CD8-positive, alpha-beta memory T cell (primary cell): ENCODE data around the gene GRK3. TPM values are rescaled to one million over a fixed set of nuclear protein-coding genes. Genes with fewer than 3 reads are reported as not detected.

ENCODE experiments used
- CTCF ChIA-PET: fragments of 350-600 bp; sonication (Branson Sonifier 250); formaldehyde crosslinking; loops from one replicate; lab custom pipeline; 2021; ENCODE audit warnings: antibody characterized with exemption; lab: Charles Lee
- POLR2A ChIA-PET: fragments of 350-600 bp; sonication (Branson Sonifier 250); formaldehyde crosslinking; loops from one replicate; lab custom pipeline; 2021; ENCODE audit warnings: antibody characterized with exemption; lab: Charles Lee
- DNase-seq, 5 donors: peaks; one replicate each; pipeline versions ENCODE4 v3.0.0 to v3.0.0-alpha.2; 2020 to 2022; ENCODE audit warnings: mixed read lengths in 1 of 5
- H3K27ac ChIP-seq: one replicate; pipeline ENCODE4 v1.7.0; 2013; ENCODE audit warnings: low read depth, mild to moderate bottlenecking, low read length, moderate library complexity
- H3K27me3 ChIP-seq: 2 replicates; pipeline ENCODE4 v1.7.0; 2013; ENCODE audit warnings: low read length, mild to moderate bottlenecking; ENCODE audit not compliant: insufficient read depth, poor library complexity, severe bottlenecking
- H3K36me3 ChIP-seq: 2 replicates; pipeline ENCODE4 v1.7.0; 2013; ENCODE audit warnings: mild to moderate bottlenecking, low read length, moderate library complexity; ENCODE audit not compliant: insufficient read depth
- H3K4me1 ChIP-seq: 2 replicates; pipeline ENCODE4 v1.7.0; 2013; ENCODE audit warnings: mild to moderate bottlenecking, low read length, moderate library complexity; ENCODE audit not compliant: insufficient read depth
- H3K4me3 ChIP-seq: 2 replicates; pipeline ENCODE4 v1.7.0; 2013; ENCODE audit warnings: mild to moderate bottlenecking, low read length
- H3K9me3 ChIP-seq: 2 replicates; pipeline ENCODE4 v1.7.0; 2013; ENCODE audit warnings: mild to moderate bottlenecking, low read length
- H3K27ac Mint-ChIP-seq, 8 donors: one replicate each; pipeline ENCODE4 v1.8.0; 2020 to 2021; ENCODE audit warnings: mixed read lengths in 8 of 8, mild to moderate bottlenecking in 6 of 8, inconsistent platforms in 3 of 8, moderate library complexity in 3 of 8
- H3K27me3 Mint-ChIP-seq, 2 donors: one replicate each; pipeline ENCODE4 v1.8.0; 2020 to 2021; ENCODE audit warnings: mixed read lengths in 2 of 2, mild to moderate bottlenecking in 1 of 2, moderate library complexity in 1 of 2
- H3K36me3 Mint-ChIP-seq, 3 donors: one replicate each; pipeline ENCODE4 v1.8.0; 2020 to 2021; ENCODE audit warnings: mixed read lengths in 3 of 3, inconsistent platforms in 1 of 3, mild to moderate bottlenecking in 1 of 3
- H3K4me1 Mint-ChIP-seq, 3 donors: one replicate each; pipeline ENCODE4 v1.8.0; 2020 to 2021; ENCODE audit warnings: mixed read lengths in 3 of 3, inconsistent platforms in 1 of 3, mild to moderate bottlenecking in 1 of 3
- H3K4me3 Mint-ChIP-seq, 7 donors: one replicate each; pipeline ENCODE4 v1.8.0; 2020 to 2021; ENCODE audit warnings: mixed read lengths in 7 of 7, mild to moderate bottlenecking in 6 of 7, moderate library complexity in 4 of 7, inconsistent platforms in 2 of 7
- H3K9me3 Mint-ChIP-seq, 5 donors: one replicate each; pipeline ENCODE4 v1.8.0; 2020 to 2022; ENCODE audit warnings: mixed read lengths in 5 of 5, mild to moderate bottlenecking in 3 of 5, moderate library complexity in 2 of 5, inconsistent platforms in 1 of 5
- polyA plus RNA-seq: library from polyadenylated mRNA; unstranded; fragments of 300-500 nt; fragmentation: Illumina TruSeq; gene quantifications from one replicate; pipeline ENCODE4 v1.2.3, GENCODE V29; 2021
- total RNA-seq, 2 experiments: library from RNA; stranded (reverse); gene quantifications; one replicate each; pipeline ENCODE4 v1.2.3, GENCODE V29; 2021

Gene GRK3
- total and polyA plus RNA-seq, 3 experiments from 2014 or later = 0.26 to 9.4 (median 8.3) TPM

DNA sequence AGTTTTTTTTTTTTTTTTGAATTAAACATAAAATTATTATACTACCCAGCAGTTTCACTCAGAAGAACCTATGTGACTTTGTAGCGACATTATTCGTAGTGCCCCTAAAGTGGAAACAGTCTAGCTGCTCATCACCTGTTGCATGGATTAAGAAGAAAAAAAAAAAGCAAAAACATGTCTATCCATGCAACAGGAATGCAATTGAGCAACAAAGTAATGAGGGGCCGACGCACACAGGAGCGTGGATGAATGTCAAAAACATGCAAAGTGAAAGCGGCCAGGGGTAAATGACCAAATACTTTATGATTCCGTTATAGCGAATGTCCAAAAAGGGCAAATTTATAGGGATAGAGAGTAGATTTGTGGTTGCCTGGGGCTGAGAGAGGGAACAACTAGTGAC is 193.8 kb downstream of the GRK3 start:
- ChIA-PET POLR2A (no interaction called here), CTCF (no interaction called here)
- H3K27me3 ChIP-seq = no peaks in the 10 kb centered on the region
- H3K4me1 ChIP-seq = no peaks in the 10 kb centered on the region
- no peak overlapping the region for H3K4me3 ChIP-seq
- no peaks in the 10 kb centered on the region for H3K36me3 ChIP-seq
- Mint-ChIP-seq H3K27ac (no peak overlapping the region), H3K36me3 (no peaks in the 10 kb centered on the region), H3K9me3 (no peaks in the 10 kb centered on the region), H3K4me3 (no peak overlapping the region), H3K4me1 (no peaks in the 10 kb centered on the region), H3K27me3 (peaks cover 7 to 8% of the 10 kb centered on the region in 2 donors)
- H3K9me3 ChIP-seq = no peaks in the 10 kb centered on the region
- DNase-seq = no peak
- no peak overlapping the region for H3K27ac ChIP-seq

DNA sequence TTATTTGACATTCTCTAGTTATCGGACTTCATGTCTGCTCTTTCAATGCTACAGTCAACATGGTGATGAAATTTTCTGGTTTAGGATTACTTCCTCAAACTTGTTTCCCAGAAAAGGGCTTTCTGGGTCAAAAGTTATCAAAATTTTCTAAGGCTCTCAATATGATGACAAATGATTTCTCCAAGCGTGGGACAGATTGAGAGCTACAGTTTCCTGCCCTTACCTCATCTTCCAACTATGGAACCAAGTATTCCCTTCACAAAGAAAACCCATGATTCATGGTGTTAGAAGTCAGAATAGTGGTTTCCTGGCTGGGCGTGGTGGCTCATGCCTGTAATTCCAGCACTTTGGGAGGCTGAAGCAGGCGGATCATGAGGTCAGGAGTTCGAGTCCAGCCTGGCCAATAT is 195.4 kb downstream of the GRK3 start:
- Mint-ChIP-seq H3K4me3 (no peak overlapping the region), H3K9me3 (peaks cover 0 to 2% (median 0%) of the 10 kb centered on the region in 5 donors), H3K36me3 (no peaks in the 10 kb centered on the region), H3K4me1 (no peaks in the 10 kb centered on the region), H3K27me3 (peaks cover 7 to 11% of the 10 kb centered on the region in 2 donors), H3K27ac (no peak overlapping the region)
- DNase-seq = no peak
- H3K4me3 ChIP-seq = no peak overlapping the region
- H3K4me1 ChIP-seq = no peaks in the 10 kb centered on the region
- ChIA-PET POLR2A (no interaction called here), CTCF (no interaction called here)
- no peaks in the 10 kb centered on the region for H3K36me3 ChIP-seq
- no peaks in the 10 kb centered on the region for H3K27me3 ChIP-seq
- no peaks in the 10 kb centered on the region for H3K9me3 ChIP-seq
- no peak overlapping the region for H3K27ac ChIP-seq

- H3K4me1 Mint-ChIP-seq = no peaks in the 10 kb centered on the region
- POLR2A ChIA-PET = no interaction called here
- Histone ChIP-seq H3K27me3 (no peaks in the 10 kb centered on the region), H3K4me3 (no peak overlapping the region), H3K4me1 (no peaks in the 10 kb centered on the region), H3K36me3 (no peaks in the 10 kb centered on the region), H3K27ac (no peak overlapping the region), H3K9me3 (no peaks in the 10 kb centered on the region)
- H3K9me3 Mint-ChIP-seq = peaks cover 0 to 2% (median 0%) of the 10 kb centered on the region in 5 donors
- H3K27ac Mint-ChIP-seq = no peak overlapping the region
- peaks cover 8 to 13% of the 10 kb centered on the region in 2 donors for H3K27me3 Mint-ChIP-seq
- H3K4me3 Mint-ChIP-seq = no peak overlapping the region
- CTCF ChIA-PET = no interaction called here
- no peaks in the 10 kb centered on the region for H3K36me3 Mint-ChIP-seq
- no peak for DNase-seq
These were observed 195.8 kb downstream of the GRK3 start for GRCh38 chr22:25760294-25760693.

- Histone ChIP-seq H3K9me3 (no peaks in the 10 kb centered on the region), H3K27me3 (no peaks in the 10 kb centered on the region), H3K36me3 (no peaks in the 10 kb centered on the region), H3K27ac (no peak overlapping the region), H3K4me1 (no peaks in the 10 kb centered on the region), H3K4me3 (no peak overlapping the region)
- ChIA-PET CTCF (no interaction called here), POLR2A (no interaction called here)
- H3K9me3 Mint-ChIP-seq = peaks cover 0 to 3% (median 2%) of the 10 kb centered on the region in 5 donors
- peaks cover 8 to 18% of the 10 kb centered on the region in 2 donors for H3K27me3 Mint-ChIP-seq
- H3K4me3 Mint-ChIP-seq = no peak overlapping the region
- no peaks in the 10 kb centered on the region for H3K4me1 Mint-ChIP-seq
- no peak for DNase-seq
- no peak overlapping the region for H3K27ac Mint-ChIP-seq
- no peaks in the 10 kb centered on the region for H3K36me3 Mint-ChIP-seq
These were observed 196.5 kb downstream of the GRK3 start for GRCh38 chr22:25760848-25761595.

GRCh38 chr22:25762147-25762546 is 197.7 kb downstream of the GRK3 start:
- Mint-ChIP-seq H3K27me3 (peaks cover 8 to 18% of the 10 kb centered on the region in 2 donors), H3K27ac (no peak overlapping the region), H3K4me3 (no peak overlapping the region), H3K4me1 (no peaks in the 10 kb centered on the region), H3K9me3 (peaks cover 3 to 14% (median 10%) of the 10 kb centered on the region in 5 donors), H3K36me3 (peaks cover 0 to 8% (median 0%) of the 10 kb centered on the region in 3 donors)
- Histone ChIP-seq H3K27me3 (no peaks in the 10 kb centered on the region), H3K36me3 (no peaks in the 10 kb centered on the region), H3K9me3 (no peaks in the 10 kb centered on the region), H3K27ac (no peak overlapping the region), H3K4me1 (no peaks in the 10 kb centered on the region), H3K4me3 (no peak overlapping the region)
- ChIA-PET POLR2A (interaction anchor here (0.7 kb wide), 1 partner anchor 29 kb away, joined by 4 read pairs; no protein-coding TSS in a partner anchor), CTCF (no interaction called here)
- DNase-seq = no peak

- Mint-ChIP-seq H3K9me3 (peaks cover 3 to 15% (median 10%) of the 10 kb centered on the region in 5 donors), H3K27me3 (peaks cover 7 to 18% of the 10 kb centered on the region in 2 donors), H3K4me3 (no peak overlapping the region), H3K27ac (no peak overlapping the region), H3K36me3 (peaks cover 0 to 8% (median 0%) of the 10 kb centered on the region in 3 donors), H3K4me1 (no peaks in the 10 kb centered on the region)
- DNase-seq = no peak
- Histone ChIP-seq H3K9me3 (no peaks in the 10 kb centered on the region), H3K36me3 (no peaks in the 10 kb centered on the region), H3K27ac (no peak overlapping the region), H3K4me3 (no peak overlapping the region), H3K4me1 (no peaks in the 10 kb centered on the region), H3K27me3 (no peaks in the 10 kb centered on the region)
- CTCF ChIA-PET = no interaction called here
- POLR2A ChIA-PET = no interaction called here
These were observed 198.8 kb downstream of the GRK3 start for GRCh38 chr22:25763239-25763777.

DNA sequence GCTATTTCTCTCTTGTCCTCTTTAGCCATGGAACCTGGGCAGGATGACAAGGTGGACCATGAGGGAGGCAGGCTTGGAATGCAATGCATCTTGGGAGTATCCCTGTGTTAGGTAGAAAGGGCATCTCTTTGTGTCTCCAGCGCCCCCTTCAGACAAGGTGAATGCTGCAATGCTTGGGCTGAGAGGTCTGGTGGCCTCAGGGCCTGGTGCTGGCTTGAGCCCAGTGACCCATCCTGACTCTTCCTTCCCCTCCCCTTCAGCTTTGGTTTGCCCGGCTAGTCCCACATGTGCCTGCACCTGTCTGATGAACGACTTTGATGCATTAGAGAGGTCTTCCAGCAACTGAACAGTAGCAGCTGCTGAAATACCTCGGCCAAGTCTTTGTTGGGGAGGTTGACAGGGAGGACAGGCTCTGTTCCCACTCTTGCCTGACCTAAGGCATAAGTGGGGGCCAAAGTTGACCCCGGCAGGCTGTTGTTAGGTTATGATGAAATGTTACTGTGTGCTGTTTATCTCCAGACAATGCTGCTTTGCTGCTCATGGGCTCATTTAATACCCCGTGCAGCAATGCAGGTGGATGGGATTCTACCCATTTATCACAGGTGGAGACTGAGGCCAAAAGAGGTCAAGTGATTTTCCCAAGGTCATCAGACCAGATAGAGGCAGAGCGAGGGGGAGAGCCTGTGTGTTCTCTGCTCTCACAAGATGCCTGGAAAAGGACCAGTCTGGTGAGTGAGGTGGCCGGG is 200.0 kb downstream of the GRK3 start:
- ChIA-PET CTCF (no interaction called here), POLR2A (no interaction called here)
- peaks cover 8 to 15% of the 10 kb centered on the region in 2 donors for H3K27me3 Mint-ChIP-seq

GRCh38 chr22:25765016-25765367 is 200.5 kb downstream of the GRK3 start:
- Mint-ChIP-seq H3K36me3 (peaks cover 0 to 8% (median 0%) of the 10 kb centered on the region in 3 donors), H3K27me3 (peaks cover 8 to 15% of the 10 kb centered on the region in 2 donors), H3K9me3 (peaks cover 3 to 15% (median 10%) of the 10 kb centered on the region in 5 donors), H3K4me1 (no peaks in the 10 kb centered on the region), H3K4me3 (no peak overlapping the region), H3K27ac (no peak overlapping the region)
- Histone ChIP-seq H3K4me3 (no peak overlapping the region), H3K9me3 (no peaks in the 10 kb centered on the region), H3K27ac (no peak overlapping the region), H3K27me3 (no peaks in the 10 kb centered on the region), H3K36me3 (no peaks in the 10 kb centered on the region), H3K4me1 (no peaks in the 10 kb centered on the region)
- CTCF ChIA-PET = no interaction called here
- POLR2A ChIA-PET = no interaction called here
- DNase-seq = no peak

More for the DNA sequence above, 200.0 kb downstream of the GRK3 start:
- DNase-seq = no peak
- Mint-ChIP-seq H3K36me3 (peaks cover 0 to 8% (median 0%) of the 10 kb centered on the region in 3 donors), H3K4me3 (no peak overlapping the region), H3K4me1 (no peaks in the 10 kb centered on the region), H3K27ac (no peak overlapping the region), H3K9me3 (peaks cover 3 to 15% (median 10%) of the 10 kb centered on the region in 5 donors)
- Histone ChIP-seq H3K27me3 (no peaks in the 10 kb centered on the region), H3K4me1 (no peaks in the 10 kb centered on the region), H3K4me3 (no peak overlapping the region), H3K36me3 (no peaks in the 10 kb centered on the region), H3K27ac (no peak overlapping the region), H3K9me3 (no peaks in the 10 kb centered on the region)
